Osteoblast (primary cell): ENCODE measurements around the gene C15orf39. TPM values are rescaled to one million over a fixed set of nuclear protein-coding genes. Genes with fewer than 3 reads are reported as not detected.

Experiments used
- DNase-seq: peaks from one replicate; pipeline ENCODE4 v3.0.0; 2011; ENCODE audit warnings: low spot score, mixed read lengths; ENCODE audit not compliant: insufficient read length; ENCODE audit errors: missing footprints
- H2AFZ ChIP-seq: 2 replicates; pipeline ENCODE4 v1.6.0; 2011; ENCODE audit warnings: mild to moderate bottlenecking, low read length
- H3K27ac ChIP-seq: 2 replicates; pipeline ENCODE4 v1.5.1; 2011; ENCODE audit warnings: mild to moderate bottlenecking, low read depth, low read length, moderate library complexity
- H3K27me3 ChIP-seq: 2 replicates; pipeline ENCODE4 v1.6.0; 2012; ENCODE audit warnings: mild to moderate bottlenecking, control low read depth, inconsistent platforms, low read length, moderate library complexity; ENCODE audit not compliant: insufficient read depth
- H3K36me3 ChIP-seq: 2 replicates; pipeline ENCODE4 v1.5.1; 2011; ENCODE audit warnings: mild to moderate bottlenecking, low read length, control low read depth, moderate library complexity; ENCODE audit not compliant: insufficient read depth
- H3K4me1 ChIP-seq: 2 replicates; pipeline ENCODE4 v1.5.1; 2011; ENCODE audit warnings: mild to moderate bottlenecking, low read length, control low read depth, moderate library complexity; ENCODE audit not compliant: insufficient read depth
- H3K4me2 ChIP-seq: 2 replicates; pipeline ENCODE4 v1.6.0; 2011; ENCODE audit warnings: mild to moderate bottlenecking, low read length; ENCODE audit not compliant: insufficient read depth
- H3K4me3 ChIP-seq: fragments of 200-600 bp; sonication (generic); 3 replicates; pipeline ENCODE4 v1.5.1; 2012; ENCODE audit warnings: mild to moderate bottlenecking, low read length, inconsistent platforms; ENCODE audit not compliant: insufficient read depth
- H3K79me2 ChIP-seq: 2 replicates; pipeline ENCODE4 v1.6.0; 2012; ENCODE audit warnings: mild to moderate bottlenecking, low read length, control low read depth, inconsistent platforms; ENCODE audit not compliant: insufficient read depth
- H3K9me3 ChIP-seq: 2 replicates; pipeline ENCODE4 v1.5.1; 2011; ENCODE audit warnings: low read depth, low read length, control low read depth
- H4K20me1 ChIP-seq: 2 replicates; pipeline ENCODE4 v1.6.0; 2012; ENCODE audit warnings: mild to moderate bottlenecking, low read length, control low read depth; ENCODE audit not compliant: insufficient read depth
- total RNA-seq: library from RNA; depleted of rRNA; stranded (reverse); fragments of >200 nt; gene quantifications from 2 replicates; pipeline ENCODE4 v1.2.3, GENCODE V29; 2012
- TF ChIP-seq, protein P1 (sequence below): IDR thresholded peaks from 2 replicates; pipeline ENCODE4 v1.5.1; 2011; ENCODE audit warnings: mild to moderate bottlenecking, low read depth, low read length, moderate library complexity; ENCODE audit errors: extremely low read depth

The C15orf39 gene
- total RNA-seq, 1 donor: 6.5 TPM

DNA sequence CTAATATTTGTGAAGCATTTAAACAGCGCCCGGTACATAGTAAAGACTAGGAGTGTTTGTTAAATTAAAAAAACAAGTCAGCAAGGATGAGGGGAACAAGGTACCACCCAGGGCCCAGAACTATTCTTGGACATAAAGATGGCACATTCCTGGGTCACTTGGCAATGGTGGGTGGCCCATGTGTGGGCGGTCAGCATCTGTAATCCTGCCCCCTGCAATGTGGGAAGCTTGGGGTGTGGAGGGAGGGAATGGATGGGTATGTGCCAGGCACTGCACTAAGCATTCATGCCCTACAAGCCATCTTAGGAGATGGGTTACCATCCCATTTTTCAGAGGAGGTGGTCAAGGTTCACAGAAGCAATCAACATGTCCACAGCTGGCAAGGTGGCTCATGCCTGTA lies 7.3 kb upstream of the C15orf39 start:
- H3K27ac ChIP-seq: no peak overlapping the region
- no peak for DNase-seq
- no peak overlapping the region for H2AFZ ChIP-seq
- no peaks in the 10 kb centered on the region for H3K79me2 ChIP-seq
- H4K20me1 ChIP-seq: no peaks in the 10 kb centered on the region
- no peak overlapping the region for H3K4me3 ChIP-seq
- peaks cover under 1% of the 10 kb centered on the region for H3K27me3 ChIP-seq
- TF ChIP-seq, protein P1, sequence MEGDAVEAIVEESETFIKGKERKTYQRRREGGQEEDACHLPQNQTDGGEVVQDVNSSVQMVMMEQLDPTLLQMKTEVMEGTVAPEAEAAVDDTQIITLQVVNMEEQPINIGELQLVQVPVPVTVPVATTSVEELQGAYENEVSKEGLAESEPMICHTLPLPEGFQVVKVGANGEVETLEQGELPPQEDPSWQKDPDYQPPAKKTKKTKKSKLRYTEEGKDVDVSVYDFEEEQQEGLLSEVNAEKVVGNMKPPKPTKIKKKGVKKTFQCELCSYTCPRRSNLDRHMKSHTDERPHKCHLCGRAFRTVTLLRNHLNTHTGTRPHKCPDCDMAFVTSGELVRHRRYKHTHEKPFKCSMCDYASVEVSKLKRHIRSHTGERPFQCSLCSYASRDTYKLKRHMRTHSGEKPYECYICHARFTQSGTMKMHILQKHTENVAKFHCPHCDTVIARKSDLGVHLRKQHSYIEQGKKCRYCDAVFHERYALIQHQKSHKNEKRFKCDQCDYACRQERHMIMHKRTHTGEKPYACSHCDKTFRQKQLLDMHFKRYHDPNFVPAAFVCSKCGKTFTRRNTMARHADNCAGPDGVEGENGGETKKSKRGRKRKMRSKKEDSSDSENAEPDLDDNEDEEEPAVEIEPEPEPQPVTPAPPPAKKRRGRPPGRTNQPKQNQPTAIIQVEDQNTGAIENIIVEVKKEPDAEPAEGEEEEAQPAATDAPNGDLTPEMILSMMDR: no peak
- H3K36me3 ChIP-seq: no peaks in the 10 kb centered on the region
- H3K4me1 ChIP-seq: no peaks in the 10 kb centered on the region
- no peak overlapping the region for H3K4me2 ChIP-seq
- no peaks in the 10 kb centered on the region for H3K9me3 ChIP-seq

DNA sequence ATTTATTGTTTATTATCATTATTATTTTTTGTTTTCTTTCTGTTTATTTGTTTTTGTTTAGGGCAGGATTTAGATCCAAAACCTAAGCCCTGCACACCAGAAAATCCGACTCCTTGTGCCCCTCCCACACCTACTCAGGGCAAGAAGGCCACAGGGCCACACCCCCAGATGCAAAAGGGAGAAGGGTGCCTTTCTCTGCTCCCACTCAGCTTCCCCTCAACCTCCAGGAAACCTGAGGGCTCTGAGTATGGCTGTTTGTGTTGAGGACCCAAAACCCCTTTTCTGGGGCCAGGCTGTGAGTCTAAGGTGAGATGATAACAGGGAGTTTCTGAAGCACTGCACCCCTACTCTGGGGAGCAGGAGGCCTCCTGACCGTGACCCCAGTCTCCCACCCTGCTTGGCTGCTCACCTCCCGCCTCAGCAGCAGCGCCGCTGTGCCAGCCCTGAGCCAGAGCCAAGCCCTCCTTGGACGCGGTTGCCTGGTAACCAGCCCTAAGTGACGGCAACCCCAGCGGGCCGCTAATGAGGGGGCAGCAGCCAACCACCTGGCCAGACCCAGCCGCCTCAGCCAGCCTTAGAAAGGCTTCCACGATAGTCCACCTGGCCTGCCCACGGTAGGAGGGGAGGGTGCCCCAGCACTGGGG lies 6.4 kb upstream of the C15orf39 start:
- no peak overlapping the region for H3K4me2 ChIP-seq
- no peak overlapping the region for H2AFZ ChIP-seq
- H3K27me3 ChIP-seq: peaks cover 9% of the 10 kb centered on the region
- no peaks in the 10 kb centered on the region for H3K79me2 ChIP-seq
- TF ChIP-seq, protein P1: no peak
- no peak overlapping the region for H3K27ac ChIP-seq
- no peaks in the 10 kb centered on the region for H4K20me1 ChIP-seq
- peak; percentile 66 for DNase-seq
- no peaks in the 10 kb centered on the region for H3K9me3 ChIP-seq
- H3K36me3 ChIP-seq: no peaks in the 10 kb centered on the region
- H3K4me1 ChIP-seq: no peaks in the 10 kb centered on the region
- H3K4me3 ChIP-seq: no peak overlapping the region

DNA sequence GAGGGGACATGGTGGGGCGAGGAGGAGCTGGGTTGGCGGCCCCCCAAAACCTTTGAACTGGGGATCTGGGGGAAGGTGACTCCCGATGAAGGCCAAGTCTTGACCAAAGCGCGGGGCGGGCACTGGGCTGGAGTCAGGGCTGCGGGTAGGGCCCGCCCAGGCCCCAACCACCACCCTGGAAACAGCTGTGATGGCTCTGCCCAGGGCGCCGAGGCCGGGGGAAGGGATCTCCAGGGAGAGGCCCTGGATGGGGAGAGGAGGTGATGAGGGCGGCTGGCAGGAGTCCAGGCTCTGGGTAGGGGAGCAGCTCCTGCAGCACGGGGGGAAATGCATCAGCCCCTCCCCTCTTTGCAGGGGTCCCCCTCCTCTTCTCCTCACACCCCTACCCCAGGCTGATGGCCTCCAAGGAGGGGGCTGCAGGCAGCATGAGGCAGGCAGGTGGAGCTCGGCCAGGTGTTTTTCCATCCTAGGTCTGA lies 5.9 kb upstream of the C15orf39 start:
- H2AFZ ChIP-seq: no peak overlapping the region
- no peak overlapping the region for H3K4me2 ChIP-seq
- H3K27me3 ChIP-seq: peaks cover 11% of the 10 kb centered on the region
- no peaks in the 10 kb centered on the region for H3K79me2 ChIP-seq
- H3K27ac ChIP-seq: no peak overlapping the region
- H3K36me3 ChIP-seq: no peaks in the 10 kb centered on the region
- H3K4me3 ChIP-seq: no peak overlapping the region
- TF ChIP-seq, protein P1: no peak
- H3K4me1 ChIP-seq: no peaks in the 10 kb centered on the region
- H3K9me3 ChIP-seq: no peaks in the 10 kb centered on the region
- DNase-seq: no peak
- H4K20me1 ChIP-seq: no peaks in the 10 kb centered on the region

DNA sequence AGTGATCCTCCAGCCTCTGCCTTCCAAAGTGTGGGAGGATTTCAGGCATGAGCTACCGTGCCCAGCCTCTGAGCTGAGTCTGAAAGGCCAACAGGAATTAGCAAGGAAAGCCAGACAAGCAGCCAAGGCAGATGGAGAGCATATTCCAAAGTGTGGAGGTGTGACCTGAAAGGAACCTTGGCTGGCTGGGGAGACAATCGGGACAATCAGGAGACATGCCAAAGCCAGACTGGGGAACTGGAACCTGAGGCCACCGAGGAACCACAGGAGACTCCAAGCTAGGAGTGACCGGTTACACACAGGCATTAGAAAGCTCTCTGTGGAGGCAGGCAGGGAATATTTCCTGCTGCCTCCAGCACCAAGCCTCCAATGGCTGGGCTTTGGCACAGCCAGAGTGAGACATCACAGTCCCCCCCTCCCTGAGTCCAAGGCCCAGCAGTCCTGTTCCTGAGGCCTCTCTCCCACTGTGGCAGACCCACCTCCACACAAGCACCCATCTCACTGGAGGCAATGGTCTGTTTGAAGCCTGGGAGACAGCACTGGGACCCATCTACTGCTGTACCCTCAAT lies 4.5 kb upstream of the C15orf39 start:
- no peak overlapping the region for H3K27ac ChIP-seq

More for the DNA sequence above, 4.5 kb upstream of the C15orf39 start:
- H3K4me1 ChIP-seq: peaks cover 3% of the 10 kb centered on the region
- no peaks in the 10 kb centered on the region for H3K9me3 ChIP-seq
- peaks cover 7% of the 10 kb centered on the region for H3K79me2 ChIP-seq
- no peaks in the 10 kb centered on the region for H3K36me3 ChIP-seq
- H3K27me3 ChIP-seq: peaks cover 11% of the 10 kb centered on the region
- H3K4me2 ChIP-seq: no peak overlapping the region
- TF ChIP-seq, protein P1: no peak
- peak; percentile 75 for DNase-seq
- H3K4me3 ChIP-seq: no peak overlapping the region
- H2AFZ ChIP-seq: no peak overlapping the region
- no peaks in the 10 kb centered on the region for H4K20me1 ChIP-seq
